DMS153 treated with DMSO at 0.1 percent for 48 hours (cell line): ENCODE data around the gene BAIAP2.
A peak's percentile ranks its signal among the peaks of the same experiment; 100 is the strongest.
"Not testable (repeated sequence)": the region's sequence is repeated elsewhere in the genome, so short reads cannot be mapped to it uniquely, and the experiment has no call there.

Experiments used
- DNase-seq: peaks from one replicate; lab custom pipeline; 2025; ENCODE audit not compliant: unreplicated experiment; lab: John Stamatoyannopoulos, UW

The BAIAP2 gene

GRCh38 chr17:81135505-81136278 is 100.7 kb downstream of the BAIAP2 start:
- peak; percentile 39 for DNase-seq

DNA sequence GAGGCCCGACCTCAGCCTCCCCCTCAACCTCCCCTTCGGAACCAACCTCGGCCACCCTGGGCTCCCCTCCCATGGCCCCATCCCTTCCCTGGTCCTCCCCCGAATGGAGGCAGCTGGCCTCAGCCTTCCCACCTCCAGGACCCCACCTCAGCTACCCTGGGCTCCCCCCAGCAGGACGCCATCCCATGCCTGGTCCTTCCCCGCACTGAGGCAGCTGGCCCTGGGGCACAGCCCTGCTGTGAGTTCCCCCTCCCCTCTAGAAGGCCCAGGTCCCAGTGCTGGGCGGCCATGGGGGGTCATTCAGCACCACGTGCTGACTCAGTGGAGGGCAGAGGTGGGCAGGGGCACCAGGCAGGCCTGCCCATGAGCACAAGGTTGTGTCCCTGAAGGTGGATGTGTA is 101.4 kb downstream of the BAIAP2 start:
- no peak for DNase-seq

GRCh38 chr17:81137248-81137647 is 102.3 kb downstream of the BAIAP2 start:
- no peak for DNase-seq

- DNase-seq: no peak
These were observed 103.1 kb downstream of the BAIAP2 start for GRCh38 chr17:81138083-81138482.

- DNase-seq: no peak
These were observed 103.5 kb downstream of the BAIAP2 start for GRCh38 chr17:81138500-81138899.

GRCh38 chr17:81139428-81139827 is 104.5 kb downstream of the BAIAP2 start:
- DNase-seq: no peak

DNA sequence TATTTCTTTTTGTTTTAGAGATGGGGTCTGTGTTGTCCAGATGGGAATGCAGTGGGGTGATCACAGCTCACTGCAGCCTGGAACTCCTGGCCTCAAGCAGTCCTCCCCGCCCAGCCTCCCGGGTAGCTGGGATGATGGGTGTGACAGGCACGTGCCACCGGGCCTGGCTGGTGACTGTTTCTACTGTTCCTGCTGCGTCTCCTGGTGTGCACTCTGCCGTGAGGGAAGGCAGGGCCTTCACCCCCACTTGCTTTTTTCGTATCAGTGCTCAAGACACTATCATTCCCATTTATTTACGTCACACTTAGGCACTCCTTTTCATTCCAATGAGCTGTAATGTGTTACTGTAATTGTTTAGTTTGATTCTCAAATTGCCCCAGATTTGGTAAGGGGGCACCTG is 105.1 kb downstream of the BAIAP2 start:
- no peak for DNase-seq

DNA sequence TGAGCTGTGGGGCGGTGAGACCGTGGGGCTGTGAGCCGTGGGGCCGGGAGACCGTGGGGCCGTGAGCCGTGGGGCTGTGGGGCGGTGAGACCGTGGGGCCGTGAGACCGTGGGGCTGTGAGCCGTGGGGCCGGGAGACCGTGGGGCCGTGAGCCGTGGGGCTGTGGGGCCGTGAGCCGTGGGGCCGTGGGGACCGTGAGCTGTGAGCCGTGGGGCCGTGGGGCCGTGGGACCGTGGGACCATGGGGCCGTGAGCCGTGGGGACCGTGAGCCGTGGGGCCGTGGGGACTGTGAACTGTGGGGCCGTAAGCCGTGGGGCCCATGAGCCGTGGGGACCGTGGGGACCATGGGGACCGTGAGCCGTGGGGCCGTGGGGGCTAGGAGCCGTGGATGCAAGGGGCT is 105.7 kb downstream of the BAIAP2 start:
- no peak for DNase-seq

GRCh38 chr17:81142301-81143199 is 107.6 kb downstream of the BAIAP2 start:
- DNase-seq: peak; percentile 90

GRCh38 chr17:81143200-81143527 is 108.2 kb downstream of the BAIAP2 start:
- no peak for DNase-seq

DNA sequence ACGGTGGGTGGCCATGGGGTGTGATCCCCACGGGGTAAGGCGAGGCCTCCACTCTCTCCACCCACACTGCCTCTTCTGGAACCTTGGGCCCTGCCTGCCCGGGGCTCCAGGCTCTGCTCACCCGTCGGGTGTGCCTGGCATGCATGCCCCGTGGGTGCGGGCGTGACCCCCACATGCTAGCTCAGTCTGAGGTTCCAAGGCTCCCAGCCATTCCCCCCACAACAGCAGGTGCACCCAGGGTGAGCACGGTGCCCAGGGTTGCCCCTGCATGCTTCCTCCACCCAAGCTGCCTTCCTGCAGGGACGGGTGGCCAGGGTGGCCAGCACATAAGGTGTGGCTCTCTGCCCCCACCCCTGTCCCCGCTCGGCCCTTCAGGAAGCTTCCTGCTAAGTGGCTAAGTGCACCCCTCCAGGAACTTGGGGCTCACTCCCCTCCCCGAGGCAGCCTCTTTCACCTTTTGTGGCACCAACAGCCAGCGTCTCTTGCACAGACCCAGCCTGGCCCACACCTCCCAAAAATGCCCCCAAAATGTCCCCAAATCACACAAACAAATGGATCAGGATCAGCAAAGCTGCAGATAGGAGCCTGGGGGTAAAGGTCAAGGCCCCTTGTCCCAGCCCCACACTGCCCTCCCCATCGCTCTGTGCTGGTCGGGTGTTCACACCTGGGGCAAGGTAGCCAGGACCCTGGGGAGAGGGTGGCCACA is 108.9 kb downstream of the BAIAP2 start:
- no peak for DNase-seq

- DNase-seq: no peak
These were observed 109.5 kb downstream of the BAIAP2 start for GRCh38 chr17:81144423-81144781.

GRCh38 chr17:81146208-81146607 is 111.3 kb downstream of the BAIAP2 start:
- DNase-seq: not testable (repeated sequence)

- DNase-seq: no peak
These were observed 112.8 kb downstream of the BAIAP2 start for GRCh38 chr17:81147701-81148100.

- DNase-seq: no peak
These were observed 113.6 kb downstream of the BAIAP2 start for GRCh38 chr17:81148571-81148970.

DNA sequence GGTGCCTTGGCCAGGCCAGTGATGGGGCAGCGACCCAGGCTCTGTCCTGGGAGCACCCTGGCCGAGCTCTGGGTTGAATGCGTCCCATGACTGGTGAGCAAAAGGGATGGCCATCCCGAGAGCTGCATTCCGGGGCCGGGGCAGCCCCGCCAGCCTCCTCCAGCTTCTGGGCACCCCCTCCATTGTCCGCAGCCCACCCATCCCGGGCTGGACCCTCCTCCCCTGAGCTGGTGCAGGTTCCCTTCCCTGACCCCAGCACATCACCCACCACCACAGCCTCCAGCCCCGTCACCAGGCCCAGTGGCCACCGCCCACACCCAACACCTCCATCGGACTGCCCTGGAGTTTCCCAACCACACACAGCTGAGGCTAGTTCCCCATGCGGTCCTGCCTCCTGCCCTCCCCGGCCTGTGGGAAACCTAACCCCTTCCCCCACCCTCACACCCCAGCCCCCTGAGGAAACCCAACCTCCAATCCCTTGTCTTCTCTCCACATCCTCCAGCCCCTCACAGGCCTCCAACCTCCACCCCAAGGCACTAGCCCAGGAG is 114.1 kb downstream of the BAIAP2 start:
- DNase-seq: no peak

GRCh38 chr17:81150377-81151077 is 115.6 kb downstream of the BAIAP2 start:
- no peak for DNase-seq

DNA sequence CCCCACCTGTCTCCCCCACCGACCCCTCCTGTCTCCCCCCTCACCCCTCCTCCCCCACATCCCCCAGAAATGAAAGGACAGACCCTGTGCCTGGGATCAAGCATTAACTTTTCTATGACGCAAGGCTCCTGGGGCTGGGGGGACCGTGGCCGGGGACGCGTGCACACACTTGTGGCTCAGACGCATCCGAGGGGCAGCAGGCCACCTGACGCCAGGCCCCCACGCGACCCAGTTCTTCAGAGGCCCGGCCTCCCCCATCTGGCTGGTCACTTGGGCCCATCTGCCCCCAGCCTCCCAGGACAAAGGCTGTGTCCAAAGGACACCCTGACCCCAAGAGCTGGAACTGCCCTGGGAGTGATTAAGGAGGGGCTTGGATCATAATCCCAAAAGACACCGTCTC is 116.3 kb downstream of the BAIAP2 start:
- DNase-seq: no peak

GRCh38 chr17:81152288-81152828 is 117.4 kb downstream of the BAIAP2 start:
- DNase-seq: no peak

DNA sequence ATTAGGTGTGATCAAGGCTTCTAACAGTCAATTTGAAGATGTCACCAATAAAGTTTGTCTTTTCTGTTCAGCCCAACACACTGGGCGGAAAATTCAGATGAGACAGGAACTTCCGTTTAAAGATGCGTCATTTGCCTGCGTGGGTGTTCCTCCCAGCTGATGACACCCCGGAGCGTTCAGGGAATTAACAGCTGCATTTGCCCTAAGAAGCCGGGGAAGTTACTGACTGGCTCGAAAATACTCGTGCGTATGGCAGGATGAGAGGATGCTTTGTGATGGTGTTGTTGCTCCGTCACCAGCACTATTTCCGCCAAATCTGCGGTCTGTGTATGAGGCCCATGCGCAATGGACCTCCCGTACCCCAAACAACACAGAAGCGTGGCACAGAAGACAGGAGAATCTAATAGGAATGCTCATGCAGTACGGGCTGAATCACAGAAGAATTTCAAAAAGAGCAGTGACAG is 118.4 kb downstream of the BAIAP2 start:
- no peak for DNase-seq
